Fibroblast of pulmonary artery (primary cell): ENCODE measurements around the gene MAN2A2.

Source experiments
- DNase-seq: peaks from one replicate; pipeline ENCODE4 v3.0.0-alpha.2; 2010; ENCODE audit warnings: low read depth
- H3K4me3 ChIP-seq: replicated peaks from 2 replicates; pipeline ENCODE4 v1.5.1; 2011; ENCODE audit warnings: low read depth, mild to moderate bottlenecking, control low read depth, low read length, moderate library complexity
- CTCF ChIP-seq: IDR thresholded peaks from 2 replicates; pipeline ENCODE4 v1.5.1; 2011; ENCODE audit warnings: mild to moderate bottlenecking, control low read depth, low read length, inconsistent platforms; ENCODE audit errors: missing control alignments

MAN2A2 gene

GRCh38 chr15:90876046-90876445, 27.1 kb upstream of the MAN2A2 start:
- TF ChIP-seq CTCF: no peak
- H3K4me3 ChIP-seq: no peak overlapping the region
- no peak for DNase-seq

- TF ChIP-seq CTCF: no peak
- no peak overlapping the region for H3K4me3 ChIP-seq
- no peak for DNase-seq
Measured at GRCh38 chr15:90876512-90877170, 26.5 kb upstream of the MAN2A2 start.

- no peak for TF ChIP-seq CTCF
- no peak overlapping the region for H3K4me3 ChIP-seq
- no peak for DNase-seq
Measured at GRCh38 chr15:90877315-90877714, 25.8 kb upstream of the MAN2A2 start.

- DNase-seq: no peak
- H3K4me3 ChIP-seq: no peak overlapping the region
- TF ChIP-seq CTCF: no peak
Measured at GRCh38 chr15:90877996-90878395, 25.1 kb upstream of the MAN2A2 start.

- no peak for DNase-seq
- no peak for TF ChIP-seq CTCF
- no peak overlapping the region for H3K4me3 ChIP-seq
Measured at GRCh38 chr15:90878660-90879059, 24.4 kb upstream of the MAN2A2 start.

GRCh38 chr15:90879730-90880366, 23.3 kb upstream of the MAN2A2 start:
- no peak for DNase-seq
- H3K4me3 ChIP-seq: no peak overlapping the region
- no peak for TF ChIP-seq CTCF
